ENCODE data around the gene GK.

The GK gene

GRCh38 chrX:30654989-30655607 is 1.9 kb downstream of the GK start:
- DNase-seq: no peak

- no peak for DNase-seq
These were observed 2.8 kb downstream of the GK start for GRCh38 chrX:30655991-30656390.

- DNase-seq: no peak
These were observed 4.3 kb downstream of the GK start for GRCh38 chrX:30657196-30658161.

GRCh38 chrX:30659421-30659820 is 6.2 kb downstream of the GK start:
- peak; percentile 77 for DNase-seq

GRCh38 chrX:30661228-30661627 is 8.0 kb downstream of the GK start:
- no peak for DNase-seq

- no peak for DNase-seq
These were observed 10.1 kb downstream of the GK start for GRCh38 chrX:30663322-30663721.

DNA sequence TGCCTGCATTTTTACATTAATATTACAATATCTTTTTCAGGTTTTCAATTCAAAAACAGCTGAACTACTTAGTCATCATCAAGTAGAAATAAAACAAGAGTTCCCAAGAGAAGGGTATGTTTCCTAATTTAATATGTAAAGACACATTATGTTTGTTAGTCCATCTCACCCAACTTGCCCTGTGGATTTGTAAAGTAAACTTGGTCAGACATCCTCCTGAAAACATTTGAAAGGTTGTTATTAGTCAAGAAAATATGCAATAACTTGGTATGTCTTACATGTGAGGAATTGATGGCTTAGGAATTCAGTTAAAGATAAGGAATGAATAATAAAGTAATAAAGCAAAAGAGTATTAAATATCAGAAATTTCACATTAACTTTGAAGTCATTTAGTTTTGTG is 12.2 kb downstream of the GK start:
- DNase-seq: no peak

DNA sequence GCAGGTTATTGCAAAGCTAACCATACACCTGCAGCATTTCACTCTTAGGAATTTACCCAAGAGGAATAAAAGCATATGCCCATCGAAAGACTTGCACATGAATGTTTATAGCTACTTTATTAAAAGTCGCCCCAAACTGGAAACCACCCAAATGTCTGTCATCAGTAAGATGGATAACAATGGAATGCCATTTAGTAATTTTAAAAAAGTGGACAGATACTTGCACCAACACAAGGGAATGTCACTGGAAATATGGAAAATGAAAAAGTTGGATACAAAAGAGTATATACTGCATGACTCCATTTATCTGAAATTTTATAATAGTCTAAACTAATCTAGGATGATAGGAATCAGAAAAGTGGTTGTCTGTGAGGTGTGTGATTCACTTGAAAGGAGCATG is 12.9 kb downstream of the GK start:
- DNase-seq: no peak

DNA sequence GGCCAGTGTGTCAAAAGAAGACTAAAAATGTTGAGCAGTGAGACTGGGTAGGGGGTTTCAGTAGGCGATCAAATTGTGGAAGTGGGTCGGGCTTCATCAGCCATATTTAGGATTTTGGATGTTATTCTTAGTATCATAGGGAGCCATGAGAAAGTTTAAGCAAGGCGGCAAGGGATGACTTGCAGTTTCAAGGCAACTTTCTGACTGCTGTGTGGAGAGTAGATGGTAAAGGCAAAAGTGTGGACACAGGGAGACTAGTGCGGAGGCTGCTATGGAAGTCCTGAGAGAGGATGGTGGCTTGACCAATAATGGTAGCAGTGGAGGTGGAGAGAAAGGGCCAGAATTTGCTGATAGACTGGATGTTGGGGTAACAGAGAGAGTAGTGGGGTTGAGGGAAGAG is 15.4 kb downstream of the GK start:
- no peak for DNase-seq

DNA sequence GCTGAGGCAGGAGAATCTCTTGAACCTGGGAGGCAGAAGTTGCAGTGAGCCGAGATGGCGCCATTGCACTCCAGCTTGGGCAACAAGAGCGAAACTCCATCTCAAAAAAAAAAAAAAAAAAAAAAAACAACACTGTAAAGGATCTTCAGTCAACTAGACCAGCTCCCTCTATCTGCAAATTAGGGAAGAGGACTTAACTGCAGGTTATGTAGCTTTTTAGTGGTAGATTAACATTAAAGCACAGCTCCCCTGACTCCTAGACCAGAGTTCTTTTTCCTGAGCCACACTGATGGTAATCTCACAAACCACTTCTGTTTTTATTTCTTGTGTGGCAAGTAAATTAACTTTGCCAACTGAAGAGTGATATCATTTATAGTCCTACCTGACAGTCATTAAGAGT is 18.0 kb downstream of the GK start:
- DNase-seq: peak; percentile 42

DNA sequence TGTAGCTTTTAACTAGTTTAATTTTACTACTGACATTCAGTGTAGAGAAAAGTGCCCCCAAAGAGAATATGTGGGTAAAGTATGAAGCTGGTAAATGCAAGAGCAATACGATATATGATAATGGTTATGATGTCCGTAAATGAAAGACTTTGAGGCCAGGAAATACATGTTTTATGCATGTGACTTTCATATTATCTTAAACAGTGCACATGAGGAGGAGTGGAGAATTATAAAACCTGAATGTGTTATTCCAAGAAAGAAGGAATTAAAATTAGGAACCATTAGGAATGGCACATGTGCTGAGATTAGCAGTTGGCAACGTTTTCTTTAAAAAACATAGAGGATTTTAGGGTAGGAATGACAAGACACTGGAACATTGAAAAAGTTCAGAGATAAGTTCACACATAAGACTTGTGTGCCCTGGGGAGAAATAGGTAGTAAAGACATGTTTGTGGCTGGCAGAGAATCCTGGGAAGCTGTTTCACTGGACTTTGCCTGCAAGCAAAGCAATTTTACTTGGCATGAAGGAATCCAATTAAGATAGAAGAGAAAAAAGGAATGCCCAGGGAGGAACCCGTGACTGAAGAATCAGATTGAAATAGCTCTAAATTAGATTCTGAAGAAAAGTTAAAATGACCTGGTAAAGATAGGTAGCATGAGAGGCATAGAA is 20.0 kb downstream of the GK start:
- DNase-seq: no peak

- no peak for DNase-seq
These were observed 20.8 kb downstream of the GK start for GRCh38 chrX:30673884-30674598.

GRCh38 chrX:30674799-30675198 is 21.6 kb downstream of the GK start:
- DNase-seq: no peak

DNA sequence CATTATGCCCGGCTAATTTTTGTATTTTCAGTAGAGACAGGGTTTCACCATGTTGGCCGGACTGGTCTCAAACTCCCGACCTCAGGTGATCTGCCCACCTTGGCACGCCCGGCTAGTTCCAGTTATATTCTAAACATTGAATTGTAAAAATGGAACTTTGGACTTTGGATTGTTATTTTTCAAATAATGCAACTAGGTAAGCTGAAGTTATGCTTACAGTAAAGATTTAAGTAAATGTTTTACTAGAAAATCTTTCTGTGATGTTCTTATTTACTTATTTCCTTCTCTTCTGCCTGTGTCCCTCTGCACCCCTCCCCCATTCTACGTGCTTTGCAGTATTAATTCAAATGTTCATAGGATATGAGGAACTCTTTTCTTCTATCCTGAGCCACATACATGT is 26.1 kb downstream of the GK start:
- no peak for DNase-seq

- DNase-seq: no peak
These were observed 27.4 kb downstream of the GK start for GRCh38 chrX:30680618-30681017.

DNA sequence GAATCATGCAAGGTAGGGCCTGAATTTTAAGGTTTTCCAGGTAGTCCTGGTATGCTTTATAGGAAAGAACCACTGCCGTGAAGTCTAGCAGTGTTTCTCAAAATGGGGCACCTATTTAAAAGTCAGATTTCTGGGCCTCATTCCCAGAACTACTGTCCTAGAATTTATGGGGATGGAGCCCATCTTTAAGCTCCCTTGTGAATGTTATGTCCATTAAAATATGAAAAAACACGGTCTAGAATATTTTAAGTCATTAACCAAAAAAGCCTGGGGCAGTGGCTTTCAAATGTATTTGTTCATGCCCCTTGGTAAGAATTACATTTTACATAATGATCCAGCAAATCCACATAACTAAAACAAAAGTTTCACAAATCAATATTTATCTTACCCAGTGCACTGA is 35.4 kb downstream of the GK start:
- no peak for DNase-seq

- DNase-seq: no peak
These were observed 35.9 kb downstream of the GK start for GRCh38 chrX:30689116-30689515.

DNA sequence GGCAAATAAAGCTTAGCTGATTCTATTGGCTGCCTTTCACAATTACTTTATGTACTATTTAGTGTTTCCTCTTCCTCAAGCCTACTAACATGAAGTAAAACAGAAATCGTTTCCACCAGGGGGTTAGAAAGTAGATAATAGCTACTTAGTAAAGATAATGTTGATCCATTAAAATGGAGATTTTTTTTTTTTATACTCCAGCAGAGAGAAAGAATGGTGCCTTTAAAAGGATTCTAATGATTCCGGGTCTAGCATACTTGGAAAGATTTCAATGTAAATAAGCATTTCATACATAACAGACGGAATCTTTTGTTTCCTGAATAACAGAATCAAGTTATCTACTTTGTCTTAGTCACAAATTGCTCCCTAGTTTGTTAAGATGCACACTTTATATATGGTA is 37.1 kb downstream of the GK start:
- DNase-seq: no peak

- DNase-seq: no peak
These were observed 40.9 kb downstream of the GK start for GRCh38 chrX:30693999-30694650.

DNA sequence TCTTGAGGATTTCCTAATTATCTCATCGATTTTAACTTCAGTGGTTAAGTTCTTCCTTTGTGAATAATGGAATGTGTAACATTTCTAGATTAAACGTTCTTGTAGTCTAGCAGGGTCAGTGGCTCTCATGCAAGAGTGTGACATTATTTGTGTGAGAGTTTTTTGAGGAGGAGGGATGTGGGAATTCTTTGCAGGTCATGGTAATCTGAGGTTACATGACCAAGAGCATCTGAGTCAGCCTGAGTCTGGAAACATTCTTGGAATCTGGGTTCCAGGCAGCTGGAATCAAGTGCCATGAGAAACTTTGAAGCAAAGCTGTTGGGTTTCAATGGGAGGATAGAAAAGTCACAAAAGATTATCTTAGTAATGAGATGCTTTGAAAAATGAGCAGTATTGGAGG is 49.5 kb downstream of the GK start:
- no peak for DNase-seq

- DNase-seq: no peak
These were observed 53.1 kb downstream of the GK start for GRCh38 chrX:30706216-30706775.

DNA sequence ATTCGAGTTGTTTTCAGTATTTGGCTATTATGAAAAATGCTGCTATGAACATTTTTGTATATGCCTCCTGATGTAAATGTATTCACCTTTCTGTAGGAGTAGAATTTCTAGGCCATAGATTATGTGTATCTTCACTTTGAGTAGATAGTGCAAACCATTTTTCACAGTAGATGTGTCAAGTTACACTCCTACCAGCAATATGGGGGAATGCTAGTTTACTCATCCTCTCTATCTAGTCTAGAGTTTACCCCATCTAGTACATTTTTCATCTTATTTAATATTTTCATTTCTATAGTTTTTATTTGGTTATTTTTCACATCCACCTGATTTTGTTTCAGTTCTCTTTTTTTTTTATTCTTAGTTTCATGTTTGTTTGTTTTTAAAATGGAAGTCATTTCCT is 59.0 kb downstream of the GK start:
- no peak for DNase-seq

Measured in MV-4-11 (cell line).